GM18951 (cell line): ENCODE data around the gene EFCAB13.
"Not testable (repeated sequence)": the region's sequence is repeated elsewhere in the genome, so short reads cannot be mapped to it uniquely, and the experiment has no call there.

Source experiments
- POLR2A ChIP-seq: IDR thresholded peaks from 4 replicates; pipeline ENCODE4 v1.6.1; 2011; ENCODE audit warnings: mild to moderate bottlenecking; ENCODE audit not compliant: insufficient read length, insufficient read depth; ENCODE audit errors: extremely low read depth
- in situ Hi-C: fragments of 300-500 bp; cut with MboI; formaldehyde crosslinking; loops from one replicate; pipeline ENCODE4 v1.12.0; 2022; ENCODE audit warnings: low sequenced_read_pairs, mixed read lengths, inconsistent platforms; ENCODE audit not compliant: unreplicated experiment

The EFCAB13 gene

DNA sequence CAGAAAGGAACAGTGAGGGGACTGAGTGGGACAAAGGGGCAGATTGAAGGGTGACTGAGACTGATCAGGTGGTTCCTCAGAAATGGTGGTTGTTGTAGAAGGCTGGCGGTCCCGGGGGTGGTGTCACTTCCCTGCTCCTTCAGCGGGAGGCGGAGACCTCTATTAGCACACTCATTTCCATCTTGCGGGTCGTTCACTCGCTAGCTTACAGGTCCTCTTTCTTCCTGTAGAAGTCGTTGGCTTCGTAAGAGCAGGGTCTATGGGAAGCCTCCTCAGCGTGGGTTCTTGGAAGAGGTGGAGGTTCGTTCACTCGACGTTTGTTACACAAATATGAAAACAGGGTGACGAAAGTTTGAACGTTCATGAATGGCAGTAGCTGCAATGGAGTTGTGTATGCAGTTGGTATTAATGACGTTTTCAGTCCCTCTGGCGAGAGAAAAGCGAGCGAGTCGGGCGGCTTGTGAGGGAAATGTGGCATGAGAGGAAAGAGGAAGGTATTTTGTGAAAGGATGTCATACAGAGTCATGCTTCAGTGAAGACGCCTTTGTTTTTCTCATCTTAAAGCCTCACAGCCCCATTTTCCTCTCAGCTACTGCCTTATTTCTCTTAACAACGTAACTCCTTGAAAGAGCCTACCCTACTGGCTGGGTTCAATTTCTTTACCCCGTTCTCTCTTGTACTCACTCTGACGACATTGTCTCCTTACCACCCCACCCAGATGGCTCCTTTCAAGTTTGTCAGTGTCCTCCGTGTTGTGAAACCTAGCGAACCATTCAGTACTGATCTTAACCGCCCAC, 667 bp downstream of the EFCAB13 start:
- in situ Hi-C loops: no loop called here
- peak; percentile 54 for TF ChIP-seq POLR2A

GRCh38 chr17:47325176-47325575, 1.4 kb downstream of the EFCAB13 start:
- in situ Hi-C loops: no loop called here
- no peak for TF ChIP-seq POLR2A

GRCh38 chr17:47330548-47330947, 6.8 kb downstream of the EFCAB13 start:
- no peak for TF ChIP-seq POLR2A
- in situ Hi-C loops: no loop called here

GRCh38 chr17:47332287-47332686, 8.5 kb downstream of the EFCAB13 start:
- in situ Hi-C loops: no loop called here
- TF ChIP-seq POLR2A: no peak

DNA sequence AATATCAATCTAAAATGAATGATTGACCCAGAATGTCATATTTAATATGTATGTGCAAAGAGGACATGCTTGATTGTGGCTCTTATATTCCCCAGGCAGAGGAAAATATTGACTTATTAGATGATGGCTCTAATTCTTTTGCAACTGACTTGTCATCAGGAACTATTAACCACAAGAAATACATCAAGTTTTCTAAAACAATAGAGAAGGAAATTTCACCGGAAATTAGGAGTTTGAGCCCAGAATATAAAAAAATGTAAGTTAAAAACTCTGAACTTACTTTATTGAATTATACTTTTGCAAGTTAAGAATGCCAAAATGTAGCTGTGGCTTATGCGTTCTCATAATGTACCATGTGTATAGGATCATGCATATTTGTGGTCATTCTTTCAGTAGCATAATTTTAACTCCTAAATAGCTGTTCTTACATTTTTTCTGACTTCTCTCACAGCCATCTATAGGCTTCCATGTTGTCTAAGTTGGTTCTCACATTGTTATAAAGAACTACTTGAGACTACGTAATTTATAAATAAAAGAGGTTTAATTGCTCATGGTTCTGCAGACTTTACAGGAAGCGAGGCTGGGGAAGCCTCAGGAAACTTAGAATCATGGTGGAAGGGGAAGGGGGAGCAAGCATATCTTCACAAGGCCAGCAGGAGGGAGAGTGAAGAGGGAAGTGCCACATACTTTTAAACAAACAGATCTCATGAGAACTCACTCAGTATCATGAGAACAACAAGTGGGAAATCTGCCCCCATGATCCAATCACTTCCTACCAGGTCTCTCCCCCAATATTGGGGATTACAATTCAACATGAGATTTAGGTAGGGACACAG, 11.6 kb downstream of the EFCAB13 start:
- TF ChIP-seq POLR2A: no peak
- in situ Hi-C loops: no loop called here

DNA sequence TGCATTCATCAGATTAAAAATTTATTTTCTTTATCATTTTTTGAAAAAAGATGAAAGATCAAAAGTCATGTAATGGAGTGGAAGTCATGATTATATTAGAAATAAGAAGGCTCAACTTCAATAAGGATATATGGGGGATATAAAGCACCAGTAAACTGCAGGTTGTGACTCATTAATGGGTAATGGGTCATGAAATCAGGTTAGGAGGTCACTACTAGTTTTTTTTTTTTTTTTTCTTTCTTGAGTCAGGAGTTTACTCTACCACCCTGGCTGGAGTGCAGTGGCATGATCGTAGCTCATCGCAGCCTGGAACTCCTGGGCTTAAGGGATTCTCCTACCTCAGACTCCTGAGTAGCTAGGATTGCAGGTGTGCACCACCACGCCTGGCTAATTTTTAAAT, 14.3 kb downstream of the EFCAB13 start:
- in situ Hi-C loops: no loop called here

GRCh38 chr17:47352848-47353247, 29.1 kb downstream of the EFCAB13 start:
- in situ Hi-C loops: no loop called here
- no peak for TF ChIP-seq POLR2A

More for the DNA sequence above, 14.3 kb downstream of the EFCAB13 start:
- TF ChIP-seq POLR2A: no peak

GRCh38 chr17:47358652-47359051, 34.9 kb downstream of the EFCAB13 start:
- TF ChIP-seq POLR2A: no peak
- in situ Hi-C loops: no loop called here

- in situ Hi-C loops: no loop called here
- no peak for TF ChIP-seq POLR2A
Observed at GRCh38 chr17:47363171-47363570, 39.4 kb downstream of the EFCAB13 start.

DNA sequence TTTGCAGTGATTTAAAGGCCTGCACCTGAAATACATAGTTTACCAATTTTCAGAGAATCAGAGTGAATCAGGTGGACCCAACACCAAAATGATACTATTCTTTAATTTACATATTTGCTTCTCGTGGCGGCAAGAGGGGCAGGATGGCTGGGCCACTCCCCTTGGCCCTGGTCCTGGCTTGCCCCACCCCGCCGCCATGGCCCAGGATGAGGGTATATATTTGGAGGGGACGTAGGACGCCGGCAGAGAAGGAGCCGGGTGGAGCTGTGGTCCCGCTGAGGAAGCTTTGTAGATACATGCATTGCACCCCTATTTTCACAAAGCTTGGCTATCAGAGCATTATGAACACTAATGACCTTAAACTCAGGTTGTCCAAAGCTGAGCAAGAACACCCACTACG, 43.5 kb downstream of the EFCAB13 start:
- in situ Hi-C loops: no loop called here
- TF ChIP-seq POLR2A: no peak

DNA sequence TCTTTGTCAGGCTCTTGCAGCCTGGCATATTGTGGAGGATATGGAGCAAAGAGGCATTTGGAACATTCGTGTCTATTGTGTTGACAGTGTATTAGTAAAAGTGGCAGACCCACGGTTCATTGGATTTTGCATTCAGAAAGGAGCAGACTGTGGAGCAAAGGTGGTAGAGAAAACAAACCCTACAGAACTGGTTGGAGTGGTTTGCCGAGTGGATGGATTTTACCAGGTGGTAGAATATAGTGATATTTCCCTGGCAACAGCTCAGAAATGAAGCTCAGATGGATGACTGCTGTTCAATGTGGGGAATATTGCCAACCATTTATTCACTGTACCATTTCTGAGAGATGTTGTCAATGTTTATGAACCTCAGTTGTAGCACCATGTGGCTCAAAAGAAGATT, 44.5 kb downstream of the EFCAB13 start:
- no peak for TF ChIP-seq POLR2A
- in situ Hi-C loops: no loop called here

DNA sequence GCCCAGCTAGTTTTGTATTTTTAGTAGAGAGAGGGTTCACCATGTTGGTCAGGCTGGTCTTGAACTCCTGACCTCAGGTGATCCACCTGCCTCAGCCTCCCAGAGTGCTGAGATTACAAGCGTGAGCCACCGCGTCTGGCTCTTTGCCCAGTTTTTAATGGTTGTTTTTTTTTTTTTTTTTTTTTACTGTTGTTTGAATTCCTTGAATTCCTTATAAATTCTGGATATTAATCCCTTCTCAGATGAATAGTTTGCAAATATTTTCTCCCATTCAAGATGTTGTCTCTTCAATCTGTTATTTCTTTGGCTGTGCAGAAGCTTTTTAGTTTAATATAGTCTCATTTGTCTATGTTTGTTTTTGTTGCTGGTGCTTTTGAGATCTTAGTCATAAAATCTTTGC, 47.1 kb downstream of the EFCAB13 start:
- in situ Hi-C loops: not testable (repeated sequence)

DNA sequence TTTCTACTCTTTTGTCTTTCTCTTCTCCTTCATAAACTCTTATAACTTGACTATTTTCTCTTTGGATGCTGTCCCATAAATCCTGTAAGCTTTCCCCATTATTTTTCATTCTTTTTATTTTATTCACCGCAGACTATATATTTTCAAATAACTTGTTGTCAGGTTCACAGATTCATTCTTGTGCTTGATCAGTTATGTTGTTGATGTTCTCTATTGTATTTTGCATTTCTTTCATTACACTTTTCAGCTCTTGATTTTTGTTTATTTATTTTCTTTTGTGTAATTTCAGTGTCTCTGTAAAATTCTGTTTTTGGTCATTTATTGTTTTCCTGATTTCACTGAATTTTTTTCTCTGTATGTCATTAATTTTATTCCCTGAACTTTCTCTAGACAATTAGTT, 49.2 kb downstream of the EFCAB13 start:
- no peak for TF ChIP-seq POLR2A
- in situ Hi-C loops: no loop called here

DNA sequence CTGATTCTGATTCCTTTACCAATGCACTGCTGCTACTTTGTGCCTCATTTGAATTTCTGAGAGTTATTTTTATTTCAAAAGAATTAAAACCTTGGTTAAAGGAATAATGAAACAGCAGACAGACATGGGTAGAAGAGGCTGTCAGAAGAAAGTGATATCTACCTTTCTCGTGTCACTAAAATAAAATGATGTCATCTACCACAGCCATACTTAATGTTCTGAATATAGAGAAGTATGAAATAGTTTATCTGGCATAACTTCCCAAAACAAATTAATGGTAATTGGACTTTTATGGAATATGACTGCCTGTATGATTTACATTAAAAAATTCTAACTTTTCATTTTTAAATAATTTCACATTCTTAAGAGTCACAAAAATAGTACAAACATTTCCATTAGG, 52.5 kb downstream of the EFCAB13 start:
- no peak for TF ChIP-seq POLR2A
- in situ Hi-C loops: no loop called here
